Gastroesophageal sphincter (tissue), 3 donors: Measurements from ENCODE around the gene HSD11B1.

Experiments
- CTCF ChIP-seq, 4 experiments: fragments of 200-600 bp in 2 of 4; fragments of 450-650 bp in 2 of 4; sonication (generic) in 1 of 4; IDR thresholded peaks; one replicate each; pipeline ENCODE4 v1.5.1; 2017 to 2019; ENCODE audit warnings: antibody characterized with exemption in 4 of 4, mild to moderate bottlenecking in 2 of 4, moderate library complexity in 2 of 4
- POLR2AphosphoS5 ChIP-seq: sonication (generic); formaldehyde crosslinking; IDR thresholded peaks from one replicate; pipeline ENCODE4 v1.6.1; 2017; ENCODE audit warnings: antibody characterized with exemption

GRCh38 chr1:209710847-209711246, 6.2 kb downstream of the HSD11B1 start:
- TF ChIP-seq POLR2AphosphoS5 = no peak
- TF ChIP-seq CTCF (IDR thresholded peaks at IDR 0.05) = no peak
